SK-N-SH (cell line): Measurements from ENCODE around the gene NSD1. TPM values are rescaled to one million over a fixed set of nuclear protein-coding genes. Genes with fewer than 3 reads are reported as not detected.

Experiments
- CTCF ChIA-PET: fragments of 300-600, 350-600 bp; formaldehyde crosslinking; extraction: SDS; loops from one replicate; lab custom pipeline; 2021; lab: Yijun Ruan, JAX
- POLR2A ChIA-PET: fragments of 350-600 bp; sonication (Branson Sonifier 250); formaldehyde crosslinking; extraction: SDS; loops from one replicate; lab custom pipeline; 2020; ENCODE audit warnings: antibody characterized with exemption, inconsistent platforms; lab: Yijun Ruan, JAX
- DNase-seq: peaks from one replicate; pipeline ENCODE4 v3.0.0; 2012
- H2AFZ ChIP-seq: fragments of 200-600 bp; sonication (generic); 2 replicates; pipeline ENCODE4 v1.8.1; 2016; ENCODE audit warnings: antibody characterized with exemption, mild to moderate bottlenecking, low read depth
- H3F3A ChIP-seq: fragments of 200-600 bp; sonication (generic); replicated peaks from 2 replicates; pipeline ENCODE3; 2016; ENCODE audit warnings: antibody characterized with exemption, mild to moderate bottlenecking; ENCODE audit not compliant: insufficient read depth
- H3K27ac ChIP-seq, 2 experiments: fragments of 200-500 bp in 1 of 2; fragments of 200-600 bp in 1 of 2; sonication (Bioruptor generic) in 1 of 2; sonication (generic), shearing (Covaris generic) in 1 of 2; 2 replicates each; pipeline versions ENCODE4 v1.5.1 to v1.6.1; 2014 to 2016; ENCODE audit warnings: low read depth in 2 of 2, inconsistent platforms in 1 of 2, low read length in 1 of 2, mild to moderate bottlenecking in 1 of 2, mixed read lengths in 1 of 2
- H3K27me3 ChIP-seq: fragments of 200-600 bp; sonication (generic), shearing (Covaris generic); 2 replicates; pipeline ENCODE4 v1.6.1; 2016; ENCODE audit warnings: mixed run types; ENCODE audit not compliant: insufficient read depth
- H3K36me3 ChIP-seq, 2 experiments: fragments of 200-500 bp in 1 of 2; fragments of 200-600 bp in 1 of 2; sonication (Bioruptor generic) in 1 of 2; sonication (generic) in 1 of 2; replicated peaks in 1 of 2; 2 replicates each; pipeline versions ENCODE3 to v1.5.1; 2014 to 2016; ENCODE audit warnings: low read length in 1 of 2, mild to moderate bottlenecking in 1 of 2; ENCODE audit not compliant: insufficient read depth in 2 of 2, control insufficient read depth in 1 of 2
- H3K4me1 ChIP-seq, 2 experiments: fragments of 200-500 bp in 1 of 2; fragments of 200-600 bp in 1 of 2; sonication (Bioruptor generic) in 1 of 2; sonication (generic), shearing (Covaris generic) in 1 of 2; 2 replicates each; pipeline versions ENCODE4 v1.5.1 to v1.6.1; 2014 to 2016; ENCODE audit warnings: low read depth in 1 of 2, low read length in 1 of 2, mixed run types in 1 of 2; ENCODE audit not compliant: insufficient read depth in 2 of 2, control insufficient read depth in 1 of 2
- H3K4me2 ChIP-seq: fragments of 200-600 bp; sonication (generic), shearing (Covaris generic); 2 replicates; pipeline ENCODE4 v1.6.1; 2017; ENCODE audit warnings: mixed run types
- H3K4me3 ChIP-seq, 2 experiments: fragments of 200-500 bp in 1 of 2; fragments of 200-600 bp in 1 of 2; sonication (Bioruptor generic) in 1 of 2; sonication (generic), shearing (Covaris generic) in 1 of 2; 2 replicates each; pipeline versions ENCODE4 v1.5.1 to v1.8.1; 2014 to 2016; ENCODE audit warnings: low read depth in 2 of 2, inconsistent platforms in 1 of 2, low read length in 1 of 2, mild to moderate bottlenecking in 1 of 2, mixed read lengths in 1 of 2, moderate library complexity in 1 of 2
- H3K79me2 ChIP-seq: fragments of 200-600 bp; sonication (generic); 2 replicates; pipeline ENCODE4 v1.8.1; 2017; ENCODE audit warnings: mild to moderate bottlenecking; ENCODE audit not compliant: insufficient read depth
- H3K9ac ChIP-seq: fragments of 200-600 bp; sonication (generic); 2 replicates; pipeline ENCODE4 v1.6.1; 2017; ENCODE audit warnings: mixed run types
- H3K9me2 ChIP-seq: fragments of 200-600 bp; sonication (generic); 2 replicates; pipeline ENCODE4 v1.6.1; 2017; ENCODE audit warnings: mixed run types
- H3K9me3 ChIP-seq: fragments of 200-600 bp; sonication (generic); 2 replicates; pipeline ENCODE4 v1.6.1; 2017; ENCODE audit warnings: mixed run types, mild to moderate bottlenecking, moderate library complexity
- H4K20me1 ChIP-seq: fragments of 200-600 bp; sonication (generic); 2 replicates; pipeline ENCODE4 v1.6.1; 2017; ENCODE audit warnings: mild to moderate bottlenecking, mixed run types; ENCODE audit not compliant: insufficient read depth
- EP300 ChIP-seq, 2 experiments: IDR thresholded peaks; 2 replicates each; pipeline versions ENCODE4 v1.4.0 to v1.6.1; 2012; ENCODE audit warnings: borderline replicate concordance in 1 of 2, low read depth in 1 of 2, low read length in 1 of 2
- JUND ChIP-seq: IDR thresholded peaks from 2 replicates; pipeline ENCODE4 v1.4.0; 2012
- MXI1 ChIP-seq: IDR thresholded peaks from 2 replicates; pipeline ENCODE4 v1.6.1; 2012; ENCODE audit warnings: mild to moderate bottlenecking, low read depth, low read length, improper control_type of control experiment
- SIN3A ChIP-seq: IDR thresholded peaks from 2 replicates; pipeline ENCODE4 v1.6.1; 2012; ENCODE audit warnings: low read depth, mild to moderate bottlenecking, low read length, moderate library complexity, borderline replicate concordance
- TCF12 ChIP-seq: IDR thresholded peaks from 2 replicates; pipeline ENCODE4 v1.4.0; 2012
- ZBTB33 ChIP-seq: IDR thresholded peaks from 2 replicates; pipeline ENCODE4 v1.4.0; 2012; ENCODE audit warnings: low read depth, borderline replicate concordance
- WGBS: methylation state at CpG from one replicate; pipeline ENCODE4 v1.1.6; 2017; ENCODE audit warnings: low lambda C conversion rate; 5-methylcytosine and 5-hydroxymethylcytosine counted together
- polyA plus RNA-seq, 3 experiments: library from polyadenylated mRNA; depleted of rRNA; stranded (reverse); fragments of >200 nt; gene quantifications; 2 replicates each; pipeline ENCODE4 v1.2.3, GENCODE V29; 2012

Gene NSD1
- 6.7 and 9.0 TPM in 2 replicates for polyA plus RNA-seq (2012; rRNA removed)
- polyA plus RNA-seq (2012; cell fraction: cytosol; rRNA removed), result 6.6 and 7.0 TPM in 2 replicates
- 9.5 and 14.4 TPM in 2 replicates for polyA plus RNA-seq (2012; cell fraction: nucleus; rRNA removed)

GRCh38 chr5:177133096-177133852 is at the start of gene NSD1:
NSD1 (plus strand) TSS chr5:177133773; CDS start chr5:177135104, 1,331 bp downstream.
- H3K9me2 ChIP-seq, result no peaks in the 10 kb centered on the region
- no peaks in the 10 kb centered on the region for H3K27me3 ChIP-seq
- POLR2A ChIA-PET, result interaction anchor here (1.2 to 1.6 kb wide), 2 partner anchors 11 to 170 kb away, joined by 3 to 4 read pairs; partner anchors contain the start of genes PRELID1 and RAB24
- H3K36me3 ChIP-seq, result peaks cover 24 to 34% of the 10 kb centered on the region in 2 experiments
- H3F3A ChIP-seq, result peaks cover 4% of the 10 kb centered on the region
- H3K4me1 ChIP-seq, result peaks cover 16 to 23% of the 10 kb centered on the region in 2 experiments; a peak in 3 of 4 replicates
- no peaks in the 10 kb centered on the region for H4K20me1 ChIP-seq
- 0 out of 2 replicates have a peak, but pooled peaks have one; percentile 4 for TF ChIP-seq MXI1
- no peak for TF ChIP-seq ZBTB33
- no peak for TF ChIP-seq EP300 (IDR thresholded peaks at IDR 0.05; ENCODE audit: borderline replicate concordance in 1 of 2, low read depth in 1 of 2, low read length in 1 of 2)
- TF ChIP-seq, all 33 proteins: peak for 1
- Histone ChIP-seq H3K27ac (peak within 1 kb of the TSS; percentile 62 to 89), H3K9ac (peak within 1 kb of the TSS; percentile 96), H3K9me3 (no peaks in the 10 kb centered on the region), H3K4me3 (peak within 1 kb of the TSS; percentile 67 to 70), H2AFZ (peak within 1 kb of the TSS; percentile 90), H3K79me2 (peaks cover 39% of the 10 kb centered on the region), H3K4me2 (peak within 1 kb of the TSS; percentile 96)
- CTCF ChIA-PET, result interaction anchor here (1.1 to 3.0 kb wide), 2 partner anchors 20 to 26 kb away, joined by 3 to 17 read pairs; no protein-coding TSS in a partner anchor
- DNase-seq, result peak; percentile 95
- WGBS, result 92% methylated on average over 9 of the region's 93 CpGs

GRCh38 chr5:177084175-177084574 is 49.4 kb upstream of the NSD1 start:
- no peaks in the 10 kb centered on the region for H3K36me3 ChIP-seq
- no peak overlapping the region for H3K27ac ChIP-seq
- H3F3A ChIP-seq, result peaks cover 9% of the 10 kb centered on the region
- TF ChIP-seq JUND, result no peak
- TF ChIP-seq TCF12, result no peak
- no peak for TF ChIP-seq SIN3A
- H2AFZ ChIP-seq, result no peak overlapping the region
- no peak overlapping the region for H3K9ac ChIP-seq
- 40% methylated on average over 3 of the region's 4 CpGs for WGBS
- no peaks in the 10 kb centered on the region for H3K9me2 ChIP-seq
- H3K79me2 ChIP-seq, result no peaks in the 10 kb centered on the region
- H4K20me1 ChIP-seq, result no peaks in the 10 kb centered on the region
- peaks cover 0 to 7% of the 10 kb centered on the region in 2 experiments; a peak in 1 of 4 replicates for H3K4me1 ChIP-seq
- no peak overlapping the region for H3K4me2 ChIP-seq
- H3K27me3 ChIP-seq, result no peaks in the 10 kb centered on the region
- no peak for DNase-seq
- no peaks in the 10 kb centered on the region for H3K9me3 ChIP-seq
- POLR2A ChIA-PET, result no interaction called here
- CTCF ChIA-PET, result interaction anchor here (1.3 to 9.0 kb wide), 3 partner anchors 12 to 226 kb away, joined by 3 to 87 read pairs (median 59); no protein-coding TSS in a partner anchor
- no peak overlapping the region for H3K4me3 ChIP-seq
